NCI-H2107 treated with DMSO at 0.1 percent for 48 hours (cell line): ENCODE data around the gene SLC23A3.

ENCODE experiments used
- DNase-seq: peaks from one replicate; lab custom pipeline; 2025; ENCODE audit not compliant: unreplicated experiment; lab: John Stamatoyannopoulos, UW

Gene SLC23A3

DNA sequence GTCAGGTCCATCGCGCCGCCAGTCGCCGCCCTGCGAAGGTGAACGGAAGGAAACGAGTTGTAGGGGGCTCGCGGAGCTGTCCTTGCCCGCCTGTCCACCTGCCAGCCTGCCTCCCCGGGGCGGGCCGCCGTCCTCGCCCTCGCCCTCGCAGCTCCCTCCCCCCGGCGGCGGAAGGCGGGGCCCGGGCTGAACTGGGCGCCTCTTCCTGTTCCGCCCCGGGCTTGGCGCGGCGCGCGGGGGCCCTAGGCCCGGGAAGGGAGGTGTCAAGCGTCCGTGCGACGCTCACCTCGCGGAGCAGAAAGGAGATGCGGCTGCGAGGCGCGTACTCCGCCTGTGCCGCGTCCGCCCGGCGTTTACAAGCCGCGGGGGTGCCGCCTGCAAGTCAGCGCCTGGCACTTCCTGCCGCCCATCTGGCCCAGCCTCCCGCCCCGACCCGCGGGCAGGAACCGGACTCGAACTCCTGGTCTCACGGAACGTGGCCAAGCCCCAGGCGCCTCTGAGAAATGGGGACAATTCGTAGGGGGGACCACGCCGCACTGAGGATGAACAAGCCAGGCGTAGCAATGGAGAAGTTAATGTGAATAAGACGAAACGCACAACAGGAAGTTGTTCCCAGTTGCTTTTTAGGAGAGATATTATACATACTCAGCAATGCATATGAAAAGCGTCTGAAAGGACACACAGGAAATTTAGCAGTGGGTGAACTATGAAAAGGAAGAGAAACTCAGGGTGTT, 7.2 kb upstream of the SLC23A3 start, which contains the start of gene CNPPD1:
Gene CNPPD1, minus strand, starts transcription at position 108 of the 734 bp plus-strand sequence. Its CDS starts 97 bp downstream, at position 11.
- peak; percentile 46 for DNase-seq

DNA sequence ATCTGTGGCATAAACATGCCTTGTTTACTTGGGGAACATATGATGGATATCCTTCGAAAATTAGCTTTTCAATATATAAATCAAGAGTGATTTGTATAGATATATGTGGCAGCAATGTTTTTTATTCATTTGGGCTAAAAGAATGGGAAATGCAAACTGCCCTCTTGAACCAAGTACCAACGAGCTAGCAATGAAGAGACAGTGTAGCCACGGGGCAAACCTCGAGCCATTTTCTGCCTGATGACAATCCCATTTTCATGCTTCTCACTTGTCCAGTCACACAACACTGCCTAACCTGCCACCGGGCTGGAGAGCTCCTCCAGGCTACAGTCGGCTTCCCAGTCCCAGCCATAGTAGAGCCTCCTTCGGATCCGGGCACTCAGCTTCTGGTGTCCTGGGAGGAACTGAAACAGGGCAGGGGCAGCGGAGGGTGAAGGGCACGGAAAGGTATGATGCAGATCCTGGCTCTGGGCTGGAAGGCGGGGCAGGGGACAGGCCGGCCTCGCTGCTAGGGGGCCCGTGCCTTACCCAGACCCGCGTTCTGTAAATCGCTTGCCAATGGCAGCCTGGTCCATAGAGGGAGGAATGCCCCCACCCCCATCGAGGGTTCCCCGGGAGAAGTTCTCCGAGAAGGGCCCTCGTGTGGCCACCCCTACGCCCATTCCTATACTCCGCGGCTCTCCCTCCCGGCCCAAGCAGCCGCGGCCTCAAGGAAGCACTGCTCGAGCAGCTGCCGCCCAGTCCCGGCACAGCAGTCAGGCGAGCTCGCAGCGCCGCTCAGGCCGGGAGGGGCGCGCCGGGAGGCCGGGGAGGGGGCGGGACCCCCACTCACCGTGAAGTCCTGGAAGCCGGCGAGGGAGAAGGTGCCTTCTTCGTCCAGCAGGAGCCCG, 6.3 kb upstream of the SLC23A3 start:
- DNase-seq = no peak

DNA sequence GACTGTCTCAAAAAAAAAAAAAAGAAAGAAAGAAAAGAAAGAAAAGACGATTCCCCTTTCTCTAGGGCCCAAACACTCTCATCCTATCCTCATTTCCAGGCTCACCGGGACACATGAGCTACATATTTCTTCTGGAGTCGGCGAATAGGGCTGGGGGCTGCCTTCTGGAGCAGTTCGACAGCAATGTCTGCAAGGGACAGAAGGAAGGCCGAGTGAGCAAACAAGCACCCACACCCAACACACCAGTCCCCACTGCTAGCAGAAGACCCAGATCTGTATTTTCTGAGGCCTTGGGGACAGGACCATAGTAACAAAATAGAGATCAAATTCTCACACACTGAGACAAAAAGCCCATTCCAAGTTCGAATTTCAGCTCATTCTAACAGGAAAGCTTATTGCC, 5.7 kb upstream of the SLC23A3 start:
- DNase-seq = no peak

DNA sequence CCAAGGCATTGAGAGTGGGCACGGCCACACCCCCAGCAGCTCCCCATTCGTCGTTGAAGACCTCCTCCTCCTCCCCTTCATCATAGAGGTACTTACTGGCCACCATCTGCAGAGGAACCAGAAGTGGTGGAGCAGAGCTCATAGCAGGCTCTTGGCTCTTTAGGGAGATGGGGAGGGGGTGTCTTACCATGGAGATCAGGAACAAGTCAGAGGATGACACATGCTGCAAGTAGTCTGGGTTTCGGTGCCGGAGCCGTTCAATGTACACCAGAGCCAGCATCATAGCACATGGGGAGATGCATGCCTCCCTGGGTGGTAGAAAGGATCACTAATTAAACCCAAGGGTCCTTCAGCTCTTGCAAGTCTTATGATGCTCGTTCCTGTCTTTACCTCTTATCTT, 5.0 kb upstream of the SLC23A3 start:
- DNase-seq = no peak

DNA sequence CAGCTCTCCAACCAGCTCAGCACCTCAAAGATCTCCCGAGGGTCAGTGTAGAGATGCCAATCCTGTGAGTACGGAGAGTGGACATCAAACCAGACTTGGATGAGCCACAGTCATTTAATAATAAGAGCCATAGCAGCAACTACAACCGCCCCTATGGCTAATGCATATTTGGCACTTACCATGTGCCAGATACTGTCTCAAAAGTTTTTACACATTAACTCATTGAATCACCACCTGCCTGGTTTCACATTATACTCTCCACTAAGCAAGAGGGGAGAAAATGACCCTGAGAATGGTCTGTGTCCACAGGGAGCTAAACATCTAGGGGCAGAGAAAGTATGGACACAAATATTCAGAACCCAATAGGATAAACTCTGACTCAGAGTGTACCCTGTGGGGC, 4.3 kb upstream of the SLC23A3 start:
- no peak for DNase-seq

DNA sequence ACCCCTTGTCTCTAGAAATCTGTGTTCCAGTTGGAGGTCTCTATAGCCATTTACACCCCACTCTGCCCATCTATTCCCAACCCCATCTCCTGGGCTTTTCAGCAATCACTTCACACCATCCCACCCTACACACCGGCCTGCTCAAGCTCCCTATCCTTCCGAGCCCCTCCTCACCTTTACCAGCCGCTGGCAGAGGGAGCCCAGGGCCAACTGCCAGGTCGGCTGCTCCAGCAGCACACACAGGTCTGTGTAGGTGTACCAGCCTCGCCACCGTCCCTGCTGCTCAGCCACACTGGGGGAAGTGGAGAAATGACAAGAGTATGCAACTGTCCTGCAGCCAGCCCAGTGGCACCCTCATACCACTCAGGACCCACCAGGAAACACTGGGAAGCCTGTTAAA, 3.3 kb upstream of the SLC23A3 start:
- DNase-seq = no peak

DNA sequence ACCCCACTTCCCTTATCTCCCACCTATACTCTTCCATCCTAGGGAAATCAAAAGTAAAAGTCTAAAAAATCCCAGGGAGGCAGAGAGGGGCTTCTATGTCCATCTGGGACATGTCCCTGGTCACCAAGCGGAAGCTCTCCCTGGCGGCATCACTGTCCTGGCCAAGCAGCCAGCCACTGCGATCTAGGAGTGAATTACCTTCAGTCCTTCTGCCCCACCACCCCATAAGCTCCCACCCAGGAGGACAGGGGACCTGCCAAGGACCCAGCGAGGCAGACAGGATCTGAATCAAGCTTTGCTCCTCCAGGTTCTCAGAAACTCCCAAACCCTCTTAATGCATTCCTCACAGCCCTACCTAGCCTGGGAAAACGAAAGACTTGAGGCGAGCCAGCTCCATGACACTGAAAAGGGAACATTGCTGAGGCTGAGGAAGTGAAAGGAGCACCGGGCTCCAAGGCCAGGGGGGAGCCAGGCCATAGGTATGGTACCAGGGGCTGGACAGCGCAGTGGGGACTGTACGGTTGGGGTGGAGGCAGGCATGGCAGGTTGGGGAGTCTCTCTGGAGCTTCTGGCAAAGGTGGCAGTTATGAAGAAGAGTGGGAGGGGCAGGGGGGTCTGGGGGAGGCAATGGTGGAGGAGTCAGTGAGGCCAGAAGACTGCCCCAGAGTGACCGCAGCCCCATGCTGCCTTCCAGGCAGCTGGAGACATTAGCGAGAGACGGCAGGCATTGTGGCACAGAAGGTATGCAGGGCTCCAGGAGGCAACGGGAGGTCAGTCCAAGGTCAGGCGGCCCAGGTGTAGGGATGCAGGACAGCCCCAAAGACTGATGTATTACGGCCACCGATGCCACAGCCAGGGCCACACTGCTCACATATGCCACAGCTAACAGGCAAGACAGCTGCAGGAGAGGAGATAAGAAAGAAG, 2.7 kb upstream of the SLC23A3 start:
- DNase-seq = no peak

DNA sequence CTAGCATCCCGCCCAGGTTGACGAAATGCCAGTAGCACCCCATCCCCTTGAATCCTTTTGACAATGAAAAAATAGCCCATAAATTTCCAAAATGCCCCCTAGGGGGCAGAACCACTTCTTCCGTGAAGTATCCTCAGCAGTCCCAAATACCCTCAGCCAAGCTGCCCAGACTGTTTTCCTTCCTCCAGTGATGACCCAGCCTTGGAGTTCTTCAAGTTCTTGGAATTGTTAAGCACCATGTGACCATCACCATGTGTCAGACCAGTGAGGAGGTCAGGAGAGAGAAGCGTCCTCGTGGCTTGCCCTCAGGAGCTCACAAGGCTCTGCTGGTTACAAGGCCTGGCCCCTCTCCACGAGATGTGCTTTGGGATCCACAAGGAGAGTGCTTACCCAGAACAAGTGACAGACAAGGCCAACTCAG, 1.4 kb upstream of the SLC23A3 start:
- no peak for DNase-seq

DNA sequence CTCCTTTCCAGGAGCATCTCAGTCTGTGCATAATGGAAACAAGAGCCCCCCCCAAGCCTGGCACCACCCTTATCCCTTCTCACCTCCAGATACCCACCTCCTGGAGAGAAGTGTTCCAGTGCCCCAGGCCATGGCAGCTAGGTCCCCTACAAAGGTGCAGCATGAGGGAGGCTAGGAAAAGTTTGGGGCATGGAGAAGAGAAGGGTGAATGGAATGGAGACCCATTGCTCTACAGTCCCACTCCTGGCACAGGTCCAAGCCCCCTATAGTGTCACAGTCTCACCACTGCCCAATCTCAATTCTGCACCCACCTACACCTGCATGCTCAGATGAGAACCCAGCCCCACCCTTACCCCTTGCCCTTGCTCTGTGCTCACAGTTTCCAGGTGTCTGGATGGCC, 897 bp downstream of the SLC23A3 start:
- no peak for DNase-seq

DNA sequence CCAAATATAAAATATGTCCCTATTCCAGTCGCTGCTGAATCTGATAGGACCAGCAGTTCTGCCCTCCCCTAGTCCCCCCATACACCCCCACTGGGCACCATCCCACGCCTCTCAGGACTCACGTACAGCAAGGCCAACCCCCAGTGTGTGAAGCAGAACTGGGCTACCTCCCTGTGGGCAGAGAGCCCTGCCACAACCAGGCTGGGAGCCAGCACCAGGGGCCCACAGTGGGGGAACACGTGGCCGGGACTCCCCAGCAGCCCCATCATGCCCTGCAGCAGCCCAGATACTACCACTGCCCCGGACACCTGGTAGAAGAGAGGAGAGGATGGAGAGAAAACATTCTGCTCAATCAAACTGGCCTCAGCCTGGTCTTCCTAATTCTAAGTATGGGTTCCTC, 1.3 kb downstream of the SLC23A3 start:
- DNase-seq = no peak

DNA sequence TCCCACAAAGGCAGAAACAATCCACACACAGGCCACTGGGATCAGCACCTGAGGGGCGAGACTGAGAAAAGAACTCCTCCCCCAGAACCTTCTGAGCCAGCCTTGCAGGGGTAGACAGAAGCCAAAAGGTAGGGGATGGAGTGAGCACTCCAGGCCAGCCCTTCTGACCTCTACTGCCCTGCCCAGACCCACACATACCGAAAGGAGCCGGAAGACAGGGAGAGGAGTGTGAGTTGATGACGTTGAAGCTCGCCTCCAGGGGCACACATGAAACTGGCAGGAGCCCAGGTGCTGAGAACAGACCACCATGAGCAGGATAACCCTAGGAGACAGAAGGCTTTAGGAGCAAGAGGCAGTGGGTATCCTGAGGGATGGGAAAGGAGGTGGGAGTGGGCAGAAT, 1.8 kb downstream of the SLC23A3 start:
- no peak for DNase-seq

DNA sequence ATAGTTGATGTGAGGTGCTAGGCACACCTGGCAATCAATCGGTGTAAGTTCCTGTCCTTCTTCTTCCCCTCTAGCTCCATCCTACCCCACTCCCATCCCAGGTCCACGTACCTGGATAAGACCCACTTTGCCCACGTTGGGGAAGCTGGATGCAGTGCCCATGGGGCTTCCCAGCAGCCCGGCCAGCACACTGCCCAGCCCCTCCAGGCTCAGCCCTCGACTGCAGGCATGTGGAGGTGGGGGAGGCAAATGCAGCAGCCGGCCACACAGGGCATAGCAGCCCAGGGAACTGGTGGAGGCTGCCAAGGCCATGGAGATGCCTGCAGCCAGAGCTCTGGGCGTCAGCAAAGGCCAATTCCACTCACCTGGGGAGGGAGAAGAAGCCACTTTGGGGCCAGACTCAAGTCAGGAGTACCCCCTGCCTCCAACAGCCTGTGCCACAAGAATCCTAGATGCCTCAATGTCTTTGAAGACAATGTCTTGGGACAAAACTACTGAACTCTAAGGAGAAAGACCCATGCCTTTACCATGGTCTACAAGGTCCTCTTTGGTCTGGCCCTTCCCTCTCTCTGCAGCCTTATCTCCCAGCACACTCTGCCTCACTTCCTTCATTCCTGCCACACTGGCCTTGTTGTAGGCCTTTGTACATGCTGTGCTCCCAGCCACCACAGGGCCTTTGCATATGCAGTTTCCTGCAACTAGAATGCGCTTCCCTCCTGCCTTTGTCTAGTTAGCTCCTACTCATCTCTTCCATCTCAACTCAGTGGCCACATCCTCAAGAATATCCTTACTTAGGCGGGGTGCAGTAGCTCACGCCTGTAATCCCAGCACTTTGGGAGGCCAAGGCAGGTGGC, 4.5 kb downstream of the SLC23A3 start:
- DNase-seq = no peak

DNA sequence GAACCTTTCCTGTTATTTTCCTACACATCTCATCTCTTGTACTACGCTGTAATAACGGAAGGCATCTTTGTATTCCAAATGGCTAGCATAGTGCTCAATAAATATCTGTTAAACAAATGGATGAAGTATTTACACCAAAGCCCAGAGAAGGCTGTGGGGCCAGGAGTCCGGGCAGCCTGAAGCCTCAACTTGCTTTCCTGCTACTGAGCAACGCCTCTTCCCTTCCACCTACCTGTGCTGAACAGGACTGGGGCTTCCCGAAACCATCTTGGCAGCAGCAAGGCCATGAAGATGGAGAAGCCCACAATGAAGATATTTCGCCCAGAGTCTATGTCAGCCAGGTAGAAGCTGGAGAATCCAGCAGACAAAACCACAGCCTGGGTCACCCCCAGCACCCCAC, 6.7 kb downstream of the SLC23A3 start:
- DNase-seq = no peak

DNA sequence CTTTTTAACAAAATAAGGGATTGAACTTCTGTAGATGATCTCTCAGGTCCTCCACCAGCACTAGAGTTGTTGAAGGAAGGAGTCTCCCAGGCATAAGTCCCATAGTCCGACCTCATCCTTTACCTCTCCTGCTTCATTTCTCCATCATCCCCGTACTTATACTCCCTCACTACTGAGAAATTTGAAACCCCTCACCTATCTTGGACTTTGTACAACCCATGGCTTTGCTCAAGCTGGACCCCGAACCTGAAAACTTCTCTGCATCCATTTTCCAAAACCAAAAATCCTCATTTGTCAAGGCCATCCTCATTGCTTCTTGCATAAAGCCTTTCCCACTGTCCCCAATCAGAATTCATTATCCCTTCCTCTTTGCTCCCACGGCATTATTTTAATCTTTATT, 8.7 kb downstream of the SLC23A3 start:
- DNase-seq = no peak

DNA sequence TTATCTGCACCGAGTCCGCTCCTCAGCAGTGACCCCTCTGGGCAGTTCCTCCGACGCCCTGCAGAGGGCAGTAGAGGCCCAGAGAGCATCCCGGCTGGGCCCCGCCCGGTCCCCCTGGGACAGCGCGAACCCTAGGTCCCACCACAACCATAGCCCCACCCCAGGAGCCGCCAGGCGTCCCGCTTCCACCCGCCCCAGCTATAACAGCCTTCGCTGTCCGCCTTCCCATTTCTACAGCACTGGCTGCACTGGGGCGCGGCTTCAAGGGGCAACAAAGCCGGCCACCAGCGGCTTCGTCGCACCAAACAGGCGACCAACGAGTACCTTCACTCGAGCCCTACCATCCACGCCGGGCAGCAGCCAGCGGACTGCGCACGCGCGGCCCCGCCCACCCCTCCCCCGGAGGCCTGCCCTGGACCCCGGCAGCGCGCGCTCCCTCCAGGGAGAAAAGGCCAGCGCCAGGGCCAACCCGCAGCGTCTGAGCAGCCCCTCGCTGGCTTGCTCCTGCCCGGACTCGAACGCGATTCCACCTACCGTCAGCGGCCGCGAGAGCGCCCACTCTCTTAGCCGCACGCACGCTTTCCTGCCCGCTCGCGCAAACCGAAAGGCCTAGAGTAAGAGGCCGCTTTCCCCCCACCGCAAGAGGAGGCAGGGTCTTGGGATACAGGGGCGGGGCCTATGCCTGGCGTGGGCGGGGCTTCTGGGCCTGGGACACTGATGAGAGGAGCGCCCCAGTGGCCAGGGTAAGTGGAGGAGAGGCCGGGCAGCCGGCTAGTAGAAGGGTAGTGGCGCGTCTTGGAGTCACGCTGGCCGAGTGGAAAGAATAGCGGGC, 9.4 kb downstream of the SLC23A3 start, which contains the start of gene NHEJ1:
Gene NHEJ1, minus strand, starts transcription at position 630 of the 832 bp plus-strand sequence. CDS start 2,453 bp downstream, outside the sequence.
- DNase-seq = peak; percentile 50

DNA sequence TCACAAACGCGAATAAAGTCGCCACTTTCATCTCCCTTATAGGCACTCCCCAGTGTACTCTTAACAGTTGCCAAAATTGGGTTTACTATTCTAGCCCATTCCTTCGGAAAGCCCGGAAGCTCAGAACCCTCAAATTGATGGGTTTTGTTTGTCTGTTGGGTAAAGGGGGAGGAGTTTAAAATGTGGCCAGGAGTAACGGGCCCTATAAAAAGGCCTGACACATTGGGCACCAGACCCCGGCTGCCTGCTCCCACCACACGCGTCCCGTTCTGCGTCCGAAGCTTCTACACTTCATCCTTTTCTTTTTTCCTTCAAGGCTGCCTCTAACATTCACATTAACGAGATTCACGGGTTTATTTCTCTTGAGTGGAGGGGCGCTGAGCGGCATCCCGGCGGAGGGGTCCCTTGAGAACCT, 10.1 kb downstream of the SLC23A3 start:
- DNase-seq = no peak

DNA sequence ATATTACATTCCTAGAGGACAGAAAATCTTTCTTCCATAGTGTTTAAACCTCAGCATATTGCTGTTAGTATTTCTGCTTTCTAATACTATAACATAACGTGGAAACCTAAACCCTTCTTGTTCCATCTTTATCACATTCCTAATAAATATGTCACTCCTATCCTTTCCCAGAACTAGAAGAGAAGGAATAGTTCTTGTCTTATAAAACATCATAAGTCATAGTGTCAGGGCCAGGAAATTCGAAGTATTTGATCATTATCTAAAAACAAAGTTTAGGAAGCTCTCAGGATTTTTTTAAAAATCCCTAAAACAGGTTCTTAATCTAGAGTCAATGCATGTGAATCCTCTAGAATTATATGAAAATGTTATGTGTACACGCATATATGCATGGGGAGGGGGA, 11.2 kb downstream of the SLC23A3 start:
- DNase-seq = no peak

DNA sequence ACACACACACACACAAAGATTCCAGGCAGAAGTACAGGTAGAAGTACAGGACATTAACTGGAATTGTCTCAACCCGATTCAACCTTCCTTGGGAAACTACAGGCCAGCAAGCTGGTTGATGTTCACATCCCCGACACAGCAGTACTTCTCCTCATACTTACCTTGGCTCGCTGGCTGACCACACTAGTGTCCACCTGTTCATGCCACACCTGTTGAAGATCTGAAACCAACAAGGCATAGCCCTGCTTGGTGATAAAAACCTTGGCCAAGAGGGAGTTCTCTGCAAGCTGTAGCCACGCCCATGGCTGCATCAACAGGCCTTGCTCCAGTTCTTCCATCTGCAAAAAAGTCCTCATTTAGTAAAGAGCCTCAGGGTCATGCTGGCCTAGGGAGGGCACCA, 11.8 kb downstream of the SLC23A3 start:
- no peak for DNase-seq

DNA sequence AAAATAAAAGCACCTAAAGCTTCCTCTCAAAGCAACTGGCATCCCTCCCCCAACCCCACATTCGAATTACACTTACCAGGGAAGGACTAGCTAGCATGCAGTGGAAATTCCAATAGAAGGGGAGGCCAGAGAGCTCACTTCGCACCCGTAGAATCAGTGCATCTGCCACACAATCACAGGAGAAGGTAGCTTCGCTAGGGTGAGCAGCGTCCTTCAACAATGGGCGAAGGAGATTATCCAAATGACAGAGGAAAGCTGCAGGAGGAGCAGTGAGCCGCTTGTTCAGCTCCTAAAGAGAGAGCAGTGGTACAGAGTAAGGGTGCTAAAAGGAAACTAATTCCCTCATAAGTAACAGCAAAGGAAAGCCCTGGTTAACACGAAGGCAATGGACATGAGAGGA, 12.4 kb downstream of the SLC23A3 start:
- no peak for DNase-seq
